ENCODE data around the gene SEMA4D. TPM values are rescaled to one million over a fixed set of nuclear protein-coding genes. Genes with fewer than 3 reads are reported as not detected.

SEMA4D gene
- total RNA-seq, 2 donors from 2014 or later, result 42.8 to 51.0 TPM

- H3K9me3 ChIP-seq (ENCODE audit: control insufficient read depth, low read length), result no peaks in the 10 kb centered on the region
- no peak overlapping the region for H3K4me3 Mint-ChIP-seq
- no peak for TF ChIP-seq CTCF (conservative IDR thresholded peaks at IDR 0.05)
- H3K36me3 ChIP-seq (ENCODE audit: control insufficient read depth, insufficient read depth, low read length), result no peaks in the 10 kb centered on the region
- H3K4me1 Mint-ChIP-seq, result no peaks in the 10 kb centered on the region
- no peaks in the 10 kb centered on the region for H3K27me3 ChIP-seq (ENCODE audit: control insufficient read depth, insufficient read depth, low read length, poor library complexity, severe bottlenecking)
- DNase-seq, result no peak
- H3K4me3 ChIP-seq (ENCODE audit: low read length), result no peak overlapping the region
- no peak overlapping the region for H3K27ac ChIP-seq (ENCODE audit: low read depth, low read length)
- no peak overlapping the region for H3K9ac ChIP-seq (ENCODE audit: extremely low read depth, low read length, poor library complexity, severe bottlenecking)
- no peak overlapping the region for H3K27ac Mint-ChIP-seq
- H3K36me3 Mint-ChIP-seq (ENCODE audit: low read depth), result no peaks in the 10 kb centered on the region
- 92 to 100% methylated on average over 4 to 8 of the region's 8 CpGs for WGBS, 2 experiments (ENCODE audit: insufficient coverage in 1 of 2, insufficient read length in 1 of 2)
- H3K27me3 Mint-ChIP-seq (ENCODE audit: insufficient read depth), result no peaks in the 10 kb centered on the region
- no peaks in the 10 kb centered on the region for H3K9me3 Mint-ChIP-seq
- no peaks in the 10 kb centered on the region for H3K4me1 ChIP-seq (ENCODE audit: control insufficient read depth, insufficient read depth, low read length)
Measured at GRCh38 chr9:89441986-89442385, 55.9 kb downstream of the SEMA4D start.

GRCh38 chr9:89441655-89441970 is 56.3 kb downstream of the SEMA4D start:
- Histone ChIP-seq H3K4me3 (ENCODE audit: low read length) (no peak overlapping the region), H3K36me3 (ENCODE audit: control insufficient read depth, insufficient read depth, low read length) (no peaks in the 10 kb centered on the region), H3K27me3 (ENCODE audit: control insufficient read depth, insufficient read depth, low read length, poor library complexity, severe bottlenecking) (no peaks in the 10 kb centered on the region), H3K4me1 (ENCODE audit: control insufficient read depth, insufficient read depth, low read length) (no peaks in the 10 kb centered on the region), H3K9ac (ENCODE audit: extremely low read depth, low read length, poor library complexity, severe bottlenecking) (no peak overlapping the region), H3K9me3 (ENCODE audit: control insufficient read depth, low read length) (no peaks in the 10 kb centered on the region), H3K27ac (ENCODE audit: low read depth, low read length) (no peak overlapping the region)
- no peaks in the 10 kb centered on the region for H3K9me3 Mint-ChIP-seq
- H3K36me3 Mint-ChIP-seq (ENCODE audit: low read depth), result no peaks in the 10 kb centered on the region
- no peak for TF ChIP-seq CTCF (conservative IDR thresholded peaks at IDR 0.05)
- no peak overlapping the region for H3K4me3 Mint-ChIP-seq
- H3K27ac Mint-ChIP-seq, result no peak overlapping the region
- no peaks in the 10 kb centered on the region for H3K27me3 Mint-ChIP-seq (ENCODE audit: insufficient read depth)
- DNase-seq, result no peak
- H3K4me1 Mint-ChIP-seq, result no peaks in the 10 kb centered on the region
- WGBS, 2 experiments (ENCODE audit: insufficient coverage in 1 of 2, insufficient read length in 1 of 2), result 83 to 90% methylated on average over 2 to 3 of the region's 3 CpGs

- H3K27ac Mint-ChIP-seq, result peak overlapping the region; percentile 82
- Histone ChIP-seq H3K36me3 (ENCODE audit: control insufficient read depth, insufficient read depth, low read length) (no peaks in the 10 kb centered on the region), H3K4me3 (ENCODE audit: low read length) (no peak overlapping the region), H3K9me3 (ENCODE audit: control insufficient read depth, low read length) (no peaks in the 10 kb centered on the region), H3K9ac (ENCODE audit: extremely low read depth, low read length, poor library complexity, severe bottlenecking) (no peak overlapping the region), H3K27me3 (ENCODE audit: control insufficient read depth, insufficient read depth, low read length, poor library complexity, severe bottlenecking) (no peaks in the 10 kb centered on the region), H3K4me1 (ENCODE audit: control insufficient read depth, insufficient read depth, low read length) (no peaks in the 10 kb centered on the region), H3K27ac (ENCODE audit: low read depth, low read length) (no peak overlapping the region)
- no peaks in the 10 kb centered on the region for H3K27me3 Mint-ChIP-seq (ENCODE audit: insufficient read depth)
- WGBS, 2 experiments (ENCODE audit: insufficient coverage in 1 of 2, insufficient read length in 1 of 2), result 94 to 97% methylated on average over 11 to 15 of the region's 16 CpGs
- H3K4me3 Mint-ChIP-seq, result no peak overlapping the region
- H3K36me3 Mint-ChIP-seq (ENCODE audit: low read depth), result no peaks in the 10 kb centered on the region
- no peaks in the 10 kb centered on the region for H3K9me3 Mint-ChIP-seq
- DNase-seq, result no peak
- TF ChIP-seq CTCF (conservative IDR thresholded peaks at IDR 0.05), result no peak
- no peaks in the 10 kb centered on the region for H3K4me1 Mint-ChIP-seq
Measured at GRCh38 chr9:89440951-89441654, 56.8 kb downstream of the SEMA4D start.

All from endodermal cell (in vitro differentiated cells).